ENCODE measurements around the gene SPATA46. TPM values are rescaled to one million over a fixed set of nuclear protein-coding genes. Genes with fewer than 3 reads are reported as not detected.

The SPATA46 gene
- total and polyA plus RNA-seq, 2 of the 8 experiments (the other 6 are each of a cell fraction or from before 2014, with no cell fraction given), result not detected

DNA sequence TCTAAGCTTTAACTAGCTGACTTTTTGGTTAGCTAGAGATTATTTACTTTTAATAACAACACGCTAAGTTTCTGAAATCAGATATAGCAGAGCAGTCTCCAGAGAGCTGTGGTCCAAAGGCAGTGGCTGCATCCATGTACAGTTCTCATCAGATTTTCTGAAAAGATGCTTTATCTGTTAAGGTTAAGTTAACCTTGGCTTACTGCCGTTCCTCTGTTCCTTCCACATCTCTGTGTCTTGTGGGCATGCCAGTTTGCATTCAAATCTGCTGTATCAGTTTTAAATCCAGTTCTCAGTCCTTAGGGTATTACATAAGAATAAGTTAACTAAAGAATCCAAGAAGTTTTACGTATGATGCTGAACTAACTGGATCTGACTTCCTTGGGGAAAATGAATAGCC, 46.8 kb downstream of the SPATA46 start:
- no peak overlapping the region for H3K27ac ChIP-seq (ENCODE audit: low read depth, low read length)
- H4K91ac ChIP-seq (replicated peaks; ENCODE audit: insufficient read length, low read length), result no peak overlapping the region
- H2BK5ac ChIP-seq (ENCODE audit: low read depth, low read length), result no peak overlapping the region
- TF ChIP-seq EGR1 (IDR thresholded peaks at IDR 0.05; ENCODE audit: borderline replicate concordance, low read depth, low read length), result no peak
- TF ChIP-seq SIRT6 (IDR thresholded peaks at IDR 0.05; ENCODE audit: low read length), result no peak
- H4K8ac ChIP-seq (ENCODE audit: extremely low read depth, insufficient read depth, low read length), result no peak overlapping the region
- H2BK120ac ChIP-seq (replicated peaks; ENCODE audit: low read depth, low read length), result no peak overlapping the region
- H3K27me3 ChIP-seq (replicated peaks in 1 of 4; ENCODE audit: control insufficient read depth in 3 of 4, extremely low read depth in 1 of 4, insufficient read depth in 3 of 4, low read length in 3 of 4), result no peaks in the 10 kb centered on the region
- no peaks in the 10 kb centered on the region for H4K20me1 ChIP-seq (replicated peaks in 1 of 2; ENCODE audit: control insufficient read depth in 1 of 2, insufficient read depth in 2 of 2, low read length in 2 of 2)
- no peak overlapping the region for H2AK5ac ChIP-seq (ENCODE audit: low read depth, low read length)
- FAIRE-seq, result no peak
- no peak overlapping the region for H3K4me3 ChIP-seq (ENCODE audit: extremely low read depth in 1 of 4, insufficient read depth in 2 of 4, low read depth in 3 of 4, low read length in 4 of 4)
- H3K79me2 ChIP-seq (ENCODE audit: control insufficient read depth in 1 of 2, insufficient read depth in 2 of 2, low read length in 2 of 2), result no peaks in the 10 kb centered on the region
- no peak overlapping the region for H2BK12ac ChIP-seq (ENCODE audit: low read depth, low read length)
- H3K14ac ChIP-seq (ENCODE audit: insufficient read length), result no peak overlapping the region
- no peak overlapping the region for H3K18ac ChIP-seq (ENCODE audit: extremely low read depth, low read length)
- POLR2A ChIA-PET (ENCODE audit: partially characterized antibody), result no interaction called here
- no peak overlapping the region for H3K56ac ChIP-seq (replicated peaks; ENCODE audit: insufficient read length, low read depth, low read length)
- 81% methylated on average over 3 of the region's 3 CpGs; no CpG with 5 or more reads in 1 of the 2 experiments for WGBS, 2 experiments (ENCODE audit: extremely low coverage in 1 of 2, insufficient coverage in 1 of 2, insufficient read length in 1 of 2, insufficient replicate concordance in 2 of 2, low coverage in 1 of 2, low lambda C conversion rate in 2 of 2, missing lambda C conversion rate in 1 of 2)
- no peak for DNase-seq (ENCODE audit: low read depth in 1 of 2, low spot score in 2 of 2)
- CTCF ChIA-PET (ENCODE audit: partially characterized antibody), result interaction anchor here (0.6 kb wide), 1 partner anchor 474 kb away, joined by 4 read pairs; no protein-coding TSS in a partner anchor
- H2BK20ac ChIP-seq (ENCODE audit: low read length), result no peak overlapping the region
- no peaks in the 10 kb centered on the region for H3K4me1 ChIP-seq (replicated peaks in 1 of 4; ENCODE audit: control insufficient read depth in 3 of 4, insufficient read depth in 4 of 4, low read length in 3 of 4)
- no peak overlapping the region for H2BK15ac ChIP-seq (ENCODE audit: low read length)
- H3K23me2 ChIP-seq (ENCODE audit: low read depth, low read length), result no peaks in the 10 kb centered on the region
- no peaks in the 10 kb centered on the region for H3K9me3 ChIP-seq (ENCODE audit: insufficient read depth in 2 of 2, low read depth in 1 of 2, low read length in 1 of 2)
- H4K5ac ChIP-seq (ENCODE audit: insufficient read length, low read depth, low read length), result no peak overlapping the region
- no peak overlapping the region for H2AFZ ChIP-seq (ENCODE audit: low read length)
- no peak overlapping the region for H3K4me2 ChIP-seq (ENCODE audit: insufficient read depth in 1 of 2, low read depth in 2 of 2, low read length in 2 of 2)
- H3K36me3 ChIP-seq (ENCODE audit: control insufficient read depth in 2 of 4, insufficient read depth in 4 of 4, low read length in 3 of 4), result no peaks in the 10 kb centered on the region
- no peak overlapping the region for H3K23ac ChIP-seq (ENCODE audit: insufficient read length)
- no peaks in the 10 kb centered on the region for H3K79me1 ChIP-seq (ENCODE audit: low read depth, low read length)
- H3K9ac ChIP-seq (replicated peaks in 1 of 4; ENCODE audit: extremely low read depth in 1 of 4, low read depth in 3 of 4, low read length in 3 of 4), result no peak overlapping the region
- no peak overlapping the region for H3K4ac ChIP-seq (replicated peaks; ENCODE audit: insufficient read length, low read depth, low read length)
